ENCODE results near the gene HIVEP3.
"Not testable (repeated sequence)": the region's sequence is repeated elsewhere in the genome, so short reads cannot be mapped to it uniquely, and the experiment has no call there.

Gene HIVEP3

GRCh38 chr1:41954533-41954944 lies 35.8 kb upstream of the HIVEP3 start:
- H3K27ac ChIP-seq = no peak overlapping the region

GRCh38 chr1:41953291-41953690 lies 34.6 kb upstream of the HIVEP3 start:
- no peak for DNase-seq (ENCODE audit: low spot score)
- Histone ChIP-seq H3K27ac (no peak overlapping the region), H3K4me3 (no peak overlapping the region)
- no peak for TF ChIP-seq CTCF (IDR thresholded peaks at IDR 0.05)

More at GRCh38 chr1:41954533-41954944, 35.8 kb upstream of the HIVEP3 start:
- no peak for DNase-seq (ENCODE audit: low spot score)
- H3K4me3 ChIP-seq = no peak overlapping the region
- no peak for TF ChIP-seq CTCF (IDR thresholded peaks at IDR 0.05)

GRCh38 chr1:41952208-41952607 lies 33.5 kb upstream of the HIVEP3 start:
- no peak for DNase-seq (ENCODE audit: low spot score)
- no peak overlapping the region for H3K4me3 ChIP-seq
- TF ChIP-seq CTCF (IDR thresholded peaks at IDR 0.05) = no peak
- H3K27ac ChIP-seq = no peak overlapping the region

- not testable (repeated sequence) for H3K27ac ChIP-seq; DNase-seq (ENCODE audit: low spot score); H3K4me3 ChIP-seq
These were observed 32.8 kb upstream of the HIVEP3 start for GRCh38 chr1:41951492-41951891.

GRCh38 chr1:41950820-41951219 lies 32.1 kb upstream of the HIVEP3 start:
- TF ChIP-seq CTCF (IDR thresholded peaks at IDR 0.05) = no peak
- Histone ChIP-seq H3K27ac (no peak overlapping the region), H3K4me3 (no peak overlapping the region)
- no peak for DNase-seq (ENCODE audit: low spot score)

GRCh38 chr1:41945946-41946345 lies 27.2 kb upstream of the HIVEP3 start:
- H3K4me3 ChIP-seq; H3K27ac ChIP-seq; DNase-seq (ENCODE audit: low spot score): not testable (repeated sequence)

GRCh38 chr1:41943717-41944116 lies 25.0 kb upstream of the HIVEP3 start:
- DNase-seq (ENCODE audit: low spot score) = no peak
- Histone ChIP-seq H3K4me3 (no peak overlapping the region), H3K27ac (no peak overlapping the region)
- no peak for TF ChIP-seq CTCF (IDR thresholded peaks at IDR 0.05)

- TF ChIP-seq CTCF (IDR thresholded peaks at IDR 0.05) = no peak
- DNase-seq (ENCODE audit: low spot score) = no peak
- Histone ChIP-seq H3K27ac (no peak overlapping the region), H3K4me3 (no peak overlapping the region)
These were observed 23.6 kb upstream of the HIVEP3 start for GRCh38 chr1:41942278-41942677.

All from coronary artery (tissue), 2 donors.